ENCODE measurements around the gene ARHGAP6. TPM values are rescaled to one million over a fixed set of nuclear protein-coding genes. Genes with fewer than 3 reads are reported as not detected.
"Not testable (repeated sequence)": the region's sequence is repeated elsewhere in the genome, so short reads cannot be mapped to it uniquely, and the experiment has no call there.

ARHGAP6 gene
- polyA plus RNA-seq, 3 donors: 1.2 to 7.8 (median 4.6) TPM

GRCh38 chrX:11663875-11664210 is 1.9 kb downstream of the ARHGAP6 start:
- no peak overlapping the region for H3K27ac ChIP-seq (ENCODE audit: low read depth, low read length)
- 10 to 35% (median 27%) methylated on average over 6 of the region's 6 CpGs for WGBS, 3 donors

GRCh38 chrX:11655282-11656015 is 10.3 kb downstream of the ARHGAP6 start:
- 73 to 80% (median 76%) methylated on average over 7 of the region's 7 CpGs for WGBS, 3 donors
- no peak overlapping the region for H3K27ac ChIP-seq (ENCODE audit: low read depth, low read length)

DNA sequence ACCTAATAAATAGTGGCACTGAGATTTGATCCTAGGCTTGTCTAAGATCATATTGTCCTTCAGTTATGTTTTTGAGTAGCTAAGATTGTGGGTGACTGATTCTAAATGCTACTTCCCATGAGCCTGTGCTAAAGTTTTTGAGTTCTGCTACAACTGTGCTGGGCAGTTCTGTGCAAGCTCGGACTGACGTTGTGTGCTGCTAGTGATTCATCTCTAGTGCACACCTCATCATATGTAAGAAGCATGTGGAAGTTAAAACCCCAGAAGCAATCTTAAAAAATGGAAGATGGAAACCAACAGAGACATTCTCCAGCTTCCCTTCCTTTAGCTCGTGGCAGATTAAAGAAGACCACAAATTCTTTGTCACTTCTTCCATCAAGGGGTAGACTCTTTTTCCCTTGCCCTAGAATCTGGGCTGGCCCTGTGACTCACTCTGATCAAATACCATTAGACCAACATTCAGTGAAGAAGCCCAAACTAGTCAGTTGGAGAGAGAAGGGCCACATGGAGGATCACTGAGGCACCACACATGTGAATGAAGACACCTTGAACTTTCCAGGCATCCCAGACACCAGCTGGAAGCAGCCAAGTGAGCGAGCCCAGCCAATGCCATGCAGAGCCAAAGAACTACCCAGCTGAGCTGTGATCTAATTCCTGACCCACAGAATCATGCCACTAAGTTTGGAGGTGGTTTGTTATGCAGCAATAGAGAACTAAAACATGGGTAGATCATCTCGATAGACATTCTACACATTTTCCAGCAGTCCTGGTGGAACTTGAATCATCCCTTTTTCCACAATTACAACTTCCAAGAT is 16.8 kb downstream of the ARHGAP6 start:
- no peak overlapping the region for H3K27ac ChIP-seq (ENCODE audit: low read depth, low read length)
- WGBS, 3 donors: 68 to 79% (median 78%) methylated on average over 5 of the region's 5 CpGs

DNA sequence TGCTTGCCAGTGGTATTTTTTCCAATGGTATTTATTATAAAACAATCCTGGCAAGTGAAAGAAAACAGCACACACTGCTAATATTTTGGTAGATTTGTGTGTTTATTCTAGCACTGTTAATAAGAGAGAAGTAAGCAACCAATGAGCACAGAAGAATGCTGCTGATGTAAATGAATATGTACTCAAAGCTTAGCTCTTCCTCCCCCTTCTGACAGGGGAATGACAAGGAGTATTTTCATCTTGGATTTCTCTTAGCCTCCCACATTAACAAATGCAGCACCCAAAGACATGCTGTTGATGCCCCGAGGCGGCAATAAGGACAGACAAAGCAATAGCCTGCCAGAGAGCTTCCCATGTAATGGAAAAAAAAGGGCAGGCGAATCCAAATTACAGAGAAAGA is 18.6 kb downstream of the ARHGAP6 start:
- no peak overlapping the region for H3K27ac ChIP-seq (ENCODE audit: low read depth, low read length)
- 60 to 70% (median 63%) methylated on average over 3 of the region's 3 CpGs for WGBS, 3 donors

GRCh38 chrX:11641349-11642065 is 24.2 kb downstream of the ARHGAP6 start:
- 46 to 63% (median 49%) methylated on average over 9 of the region's 9 CpGs for WGBS, 3 donors

DNA sequence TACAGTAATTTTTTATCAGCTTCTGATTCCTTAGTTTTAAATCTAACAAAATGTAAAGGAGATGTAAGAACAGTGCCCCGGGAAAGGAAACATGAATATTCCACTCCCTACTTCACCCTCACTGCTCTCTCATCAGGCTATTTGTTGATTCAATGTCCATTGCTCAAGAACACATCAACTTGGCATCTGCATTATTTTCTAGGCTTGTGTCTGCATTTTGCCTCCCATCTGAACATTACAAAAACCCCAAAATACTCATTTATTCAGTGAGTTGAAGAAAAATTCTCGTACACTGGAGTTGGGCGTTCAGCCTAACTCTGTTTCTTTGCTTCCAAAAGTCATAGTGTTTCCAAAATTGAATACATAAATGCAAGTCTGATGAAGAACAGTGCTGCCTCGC is 25.6 kb downstream of the ARHGAP6 start:
- 43 to 51% (median 48%) methylated on average over 4 of the region's 4 CpGs for WGBS, 3 donors
- no peak overlapping the region for H3K27ac ChIP-seq (ENCODE audit: low read depth, low read length)

More at GRCh38 chrX:11641349-11642065, 24.2 kb downstream of the ARHGAP6 start:
- H3K27ac ChIP-seq (ENCODE audit: low read depth, low read length): no peak overlapping the region

GRCh38 chrX:11632732-11633131 is 33.0 kb downstream of the ARHGAP6 start:
- H3K27ac ChIP-seq (ENCODE audit: low read depth, low read length): no peak overlapping the region
- WGBS, 3 donors: 32 to 50% (median 36%) methylated on average over 1 of the region's 1 CpG

- WGBS, 3 donors: 23 to 33% (median 29%) methylated on average over 4 of the region's 4 CpGs
- H3K27ac ChIP-seq (ENCODE audit: low read depth, low read length): no peak overlapping the region
Observed at GRCh38 chrX:11629593-11630211, 36.0 kb downstream of the ARHGAP6 start.

- no peak overlapping the region for H3K27ac ChIP-seq (ENCODE audit: low read depth, low read length)
- WGBS, 3 donors: 67 to 81% (median 72%) methylated on average over 5 of the region's 5 CpGs
Observed at GRCh38 chrX:11628399-11628798, 37.3 kb downstream of the ARHGAP6 start.

- H3K27ac ChIP-seq (ENCODE audit: low read depth, low read length): no peak overlapping the region
Observed at GRCh38 chrX:11626351-11626750, 39.4 kb downstream of the ARHGAP6 start.

GRCh38 chrX:11619441-11619840 is 46.3 kb downstream of the ARHGAP6 start:
- no peak overlapping the region for H3K27ac ChIP-seq (ENCODE audit: low read depth, low read length)
- WGBS, 3 donors: 20 to 48% (median 40%) methylated on average over 1 of the region's 1 CpG

GRCh38 chrX:11614253-11614652 is 51.5 kb downstream of the ARHGAP6 start:
- 69 to 78% (median 76%) methylated on average over 3 of the region's 3 CpGs for WGBS, 3 donors
- not testable (repeated sequence) for H3K27ac ChIP-seq (ENCODE audit: low read depth, low read length)

DNA sequence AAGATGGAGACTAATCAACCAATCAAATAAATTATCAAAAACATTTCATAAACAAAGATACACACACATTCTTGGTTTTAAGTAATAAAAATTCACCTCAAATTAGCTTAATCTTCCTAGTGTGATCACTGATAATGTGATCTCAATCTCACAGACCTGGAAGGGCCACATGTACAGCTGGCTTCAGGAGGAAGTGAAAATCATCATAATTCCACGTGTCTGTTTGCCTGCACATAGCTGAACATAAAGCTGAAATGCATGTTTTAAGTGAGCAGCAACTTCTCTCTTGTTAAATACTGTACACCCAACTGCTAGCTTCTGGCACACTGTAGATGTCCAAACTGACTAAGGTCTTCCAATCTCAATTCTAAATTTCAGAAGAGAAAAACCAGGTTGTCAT is 53.8 kb downstream of the ARHGAP6 start:
- 29 to 44% (median 42%) methylated on average over 1 of the region's 1 CpG for WGBS, 3 donors
- H3K27ac ChIP-seq (ENCODE audit: low read depth, low read length): no peak overlapping the region

- H3K27ac ChIP-seq (ENCODE audit: low read depth, low read length): no peak overlapping the region
- WGBS, 3 donors: 59 to 70% (median 62%) methylated on average over 1 of the region's 1 CpG
Observed at GRCh38 chrX:11611161-11611560, 54.6 kb downstream of the ARHGAP6 start.

GRCh38 chrX:11609109-11609508 is 56.6 kb downstream of the ARHGAP6 start:
- 48 to 94% (median 91%) methylated on average over 2 of the region's 2 CpGs for WGBS, 3 donors
- H3K27ac ChIP-seq (ENCODE audit: low read depth, low read length): no peak overlapping the region

DNA sequence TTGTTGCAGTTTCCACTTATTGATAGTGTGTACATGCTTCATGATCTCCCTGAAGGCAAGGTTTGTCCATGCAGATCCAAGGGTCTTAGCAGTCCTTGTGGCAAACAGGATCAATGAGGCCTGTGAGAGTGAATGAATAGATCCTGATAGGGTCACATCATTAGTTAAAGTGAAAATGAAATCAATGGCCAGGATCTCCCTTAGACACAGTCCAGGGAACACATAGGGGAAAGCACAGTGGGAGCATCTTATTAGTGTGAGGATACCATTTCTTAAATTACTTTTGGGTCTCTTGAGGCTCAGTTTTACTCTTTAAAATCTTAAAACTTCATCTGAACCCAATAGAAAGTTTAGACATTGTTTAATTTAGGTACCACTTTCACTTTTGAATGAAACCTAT is 59.3 kb downstream of the ARHGAP6 start:
- no peak overlapping the region for H3K27ac ChIP-seq (ENCODE audit: low read depth, low read length)

- H3K27ac ChIP-seq (ENCODE audit: low read depth, low read length): no peak overlapping the region
- 62 to 89% (median 80%) methylated on average over 3 of the region's 3 CpGs for WGBS, 3 donors
Observed at GRCh38 chrX:11600578-11600977, 65.1 kb downstream of the ARHGAP6 start.

DNA sequence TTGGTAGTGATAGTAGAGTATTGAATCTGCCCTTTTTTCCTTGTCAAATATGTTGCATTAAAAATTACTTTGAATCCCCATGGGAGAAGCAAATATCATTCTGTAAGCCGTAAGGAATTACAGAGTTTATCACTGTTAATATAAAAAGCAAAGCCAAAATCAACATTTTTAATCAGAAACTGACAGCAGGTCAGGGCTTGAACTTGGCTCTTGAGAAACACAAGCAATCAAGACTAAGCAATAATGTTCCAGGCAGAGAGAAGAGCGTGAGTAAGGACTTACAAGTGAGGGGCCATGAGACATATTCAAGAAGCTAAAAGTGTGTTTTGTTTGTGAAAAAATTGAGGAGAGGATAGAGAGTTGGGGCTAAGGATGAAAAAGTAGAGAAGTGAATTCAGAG is 68.2 kb downstream of the ARHGAP6 start:
- WGBS, 3 donors: 19 to 52% (median 51%) methylated on average over 2 of the region's 2 CpGs
- no peak overlapping the region for H3K27ac ChIP-seq (ENCODE audit: low read depth, low read length)

GRCh38 chrX:11591723-11592346 is 73.9 kb downstream of the ARHGAP6 start:
- no peak overlapping the region for H3K27ac ChIP-seq (ENCODE audit: low read depth, low read length)
